GM18517 (cell line): ENCODE results near the gene FGF9.

Experiments used
- ATAC-seq: cut with Tn5 transposase; IDR thresholded peaks from one replicate; pipeline ENCODE4 v1.9.1; 2021; ENCODE audit warnings: mild to moderate bottlenecking, moderate library complexity; ENCODE audit not compliant: unreplicated experiment

FGF9 gene

GRCh38 chr13:21673789-21674489 is 3.1 kb downstream of the FGF9 start:
- ATAC-seq, result no peak

- no peak for ATAC-seq
These were observed 3.7 kb downstream of the FGF9 start for GRCh38 chr13:21674490-21675009.

GRCh38 chr13:21675095-21675991 is 4.5 kb downstream of the FGF9 start:
- no peak for ATAC-seq

GRCh38 chr13:21676611-21677021 is 5.7 kb downstream of the FGF9 start:
- ATAC-seq, result no peak

GRCh38 chr13:21677075-21677623 is 6.3 kb downstream of the FGF9 start:
- ATAC-seq, result no peak

GRCh38 chr13:21683034-21683733 is 12.3 kb downstream of the FGF9 start:
- no peak for ATAC-seq

- no peak for ATAC-seq
These were observed 13.7 kb downstream of the FGF9 start for GRCh38 chr13:21684576-21684975.

GRCh38 chr13:21685485-21686064 is 14.7 kb downstream of the FGF9 start:
- ATAC-seq, result no peak

- ATAC-seq, result peak; percentile 99
These were observed 16.0 kb downstream of the FGF9 start for GRCh38 chr13:21686751-21687391.

GRCh38 chr13:21688056-21688455 is 17.2 kb downstream of the FGF9 start:
- ATAC-seq, result no peak

- no peak for ATAC-seq
These were observed 18.2 kb downstream of the FGF9 start for GRCh38 chr13:21689097-21689496.

- ATAC-seq, result no peak
These were observed 20.1 kb downstream of the FGF9 start for GRCh38 chr13:21690955-21691354.

GRCh38 chr13:21691500-21691899 is 20.6 kb downstream of the FGF9 start:
- ATAC-seq, result no peak

- no peak for ATAC-seq
These were observed 21.1 kb downstream of the FGF9 start for GRCh38 chr13:21691928-21692327.

GRCh38 chr13:21694831-21695230 is 24.0 kb downstream of the FGF9 start:
- ATAC-seq, result no peak

- no peak for ATAC-seq
These were observed 24.7 kb downstream of the FGF9 start for GRCh38 chr13:21695546-21695945.

GRCh38 chr13:21696865-21697448 is 26.1 kb downstream of the FGF9 start:
- ATAC-seq, result no peak

- ATAC-seq, result no peak
These were observed 28.2 kb downstream of the FGF9 start for GRCh38 chr13:21698817-21699679.

GRCh38 chr13:21701460-21701859 is 30.6 kb downstream of the FGF9 start:
- ATAC-seq, result no peak
